IMR-90 (cell line): ENCODE measurements around the gene GSTA4. TPM values are rescaled to one million over a fixed set of nuclear protein-coding genes. Genes with fewer than 3 reads are reported as not detected.

Source experiments
- ATAC-seq: fragments of 200-7000 bp; cut with Tn5 transposase; 2 replicates; pipeline ENCODE4 v1.9.1; 2020; ENCODE audit warnings: low read depth, mild to moderate bottlenecking, moderate library complexity
- BruUV-seq: library from RNA; stranded (reverse); fragments of 400-500 nt; replicated peaks from 2 replicates; lab custom pipeline; 2021; lab: Mats Ljungman, UMichigan
- CTCF ChIA-PET: fragments of 300-600 bp; formaldehyde crosslinking; extraction: SDS; loops from one replicate; lab custom pipeline; 2021; ENCODE audit warnings: antibody characterized with exemption; lab: Yijun Ruan, JAX
- POLR2A ChIA-PET: fragments of 300-600 bp; sonication (Branson Sonifier 250); formaldehyde crosslinking; loops from one replicate; lab custom pipeline; 2022; ENCODE audit warnings: antibody characterized with exemption; ENCODE audit not compliant: unreplicated experiment; lab: Charles Lee
- DNase-seq: peaks from one replicate; pipeline ENCODE4 v3.0.0; 2013
- H2AFZ ChIP-seq: replicated peaks from 2 replicates; pipeline ENCODE3; 2013; ENCODE audit warnings: low read length, mild to moderate bottlenecking; ENCODE audit not compliant: poor library complexity
- H2AK5ac ChIP-seq: 2 replicates; pipeline ENCODE4 v1.6.1; 2013; ENCODE audit warnings: low read depth, low read length, inconsistent platforms
- H2AK9ac ChIP-seq: replicated peaks from 2 replicates; pipeline ENCODE3; 2013; ENCODE audit warnings: mild to moderate bottlenecking, low read depth, low read length, moderate library complexity; ENCODE audit not compliant: poor library complexity
- H2BK120ac ChIP-seq: 2 replicates; pipeline ENCODE4 v1.6.1; 2013; ENCODE audit warnings: low read depth, low read length, inconsistent platforms
- H2BK15ac ChIP-seq: 3 replicates; pipeline ENCODE4 v1.6.1; 2013; ENCODE audit warnings: low read depth, low read length, inconsistent platforms
- H2BK20ac ChIP-seq: 2 replicates; pipeline ENCODE4 v1.6.1; 2013; ENCODE audit warnings: low read depth, mild to moderate bottlenecking, inconsistent platforms, low read length, moderate library complexity
- H2BK5ac ChIP-seq: 2 replicates; pipeline ENCODE4 v1.6.1; 2013; ENCODE audit warnings: mild to moderate bottlenecking, low read depth, low read length, inconsistent platforms; ENCODE audit not compliant: poor library complexity, severe bottlenecking
- H3K14ac ChIP-seq: replicated peaks from 2 replicates; pipeline ENCODE4 v1.6.1; 2013; ENCODE audit warnings: low read depth, low read length, inconsistent platforms
- H3K18ac ChIP-seq: 2 replicates; pipeline ENCODE4 v1.6.1; 2013; ENCODE audit warnings: low read depth, low read length, control low read depth
- H3K23ac ChIP-seq: 2 replicates; pipeline ENCODE4 v1.6.1; 2013; ENCODE audit warnings: low read depth, low read length, inconsistent platforms
- H3K27ac ChIP-seq: 2 replicates; pipeline ENCODE4 v1.5.1; 2013; ENCODE audit warnings: mild to moderate bottlenecking, control low read depth, low read length; ENCODE audit not compliant: insufficient read depth
- H3K27me3 ChIP-seq: 2 replicates; pipeline ENCODE4 v1.6.1; 2013; ENCODE audit warnings: low read length; ENCODE audit not compliant: control insufficient read depth, insufficient read depth
- H3K36me3 ChIP-seq: 2 replicates; pipeline ENCODE4 v1.6.1; 2013; ENCODE audit warnings: low read length, mixed read lengths; ENCODE audit not compliant: control insufficient read depth, insufficient read depth
- H3K4ac ChIP-seq: 2 replicates; pipeline ENCODE4 v1.6.1; 2013; ENCODE audit warnings: low read depth, low read length, inconsistent platforms
- H3K4me1 ChIP-seq: 2 replicates; pipeline ENCODE4 v1.6.1; 2013; ENCODE audit warnings: low read length, mixed read lengths; ENCODE audit not compliant: control insufficient read depth, insufficient read depth
- H3K4me2 ChIP-seq: 2 replicates; pipeline ENCODE4 v1.6.1; 2013; ENCODE audit warnings: low read depth, mild to moderate bottlenecking, control low read depth, low read length, moderate library complexity
- H3K4me3 ChIP-seq: 2 replicates; pipeline ENCODE4 v1.5.1; 2013; ENCODE audit warnings: low read depth, mild to moderate bottlenecking, control low read depth, low read length, moderate library complexity; ENCODE audit not compliant: insufficient read depth
- H3K56ac ChIP-seq: 2 replicates; pipeline ENCODE4 v1.6.1; 2013; ENCODE audit warnings: low read length, inconsistent platforms; ENCODE audit not compliant: insufficient read depth; ENCODE audit errors: extremely low read depth
- H3K79me1 ChIP-seq, 2 experiments: 2 replicates each; pipeline ENCODE4 v1.6.1; 2013; ENCODE audit warnings: low read length in 2 of 2, inconsistent platforms in 1 of 2, low read depth in 1 of 2
- H3K9ac ChIP-seq: 2 replicates; pipeline ENCODE4 v1.6.1; 2013; ENCODE audit warnings: low read depth, low read length, control low read depth
- H3K9me1 ChIP-seq: 2 replicates; pipeline ENCODE4 v1.6.1; 2013; ENCODE audit warnings: low read length, inconsistent platforms; ENCODE audit not compliant: insufficient read depth
- H3K9me3 ChIP-seq: 2 replicates; pipeline ENCODE4 v1.6.1; 2013; ENCODE audit warnings: low read length; ENCODE audit not compliant: control insufficient read depth, insufficient read depth
- H4K20me1 ChIP-seq: 2 replicates; pipeline ENCODE4 v1.6.1; 2013; ENCODE audit warnings: low read length, inconsistent platforms; ENCODE audit not compliant: insufficient read depth
- H4K5ac ChIP-seq: 2 replicates; pipeline ENCODE4 v1.6.1; 2013; ENCODE audit warnings: mild to moderate bottlenecking, low read depth, low read length, control low read depth
- H4K8ac ChIP-seq, 2 experiments: 2 replicates each; pipeline ENCODE4 v1.6.1; 2013; ENCODE audit warnings: low read depth in 2 of 2, low read length in 2 of 2, control low read depth in 1 of 2, inconsistent platforms in 1 of 2
- H4K91ac ChIP-seq: 2 replicates; pipeline ENCODE4 v1.6.1; 2013; ENCODE audit warnings: low read depth, low read length, inconsistent platforms; ENCODE audit not compliant: insufficient read depth
- BHLHE40 ChIP-seq: fragments of 150-350 bp; IDR thresholded peaks from 2 replicates; pipeline ENCODE4 v1.6.1; 2016; ENCODE audit warnings: mild to moderate bottlenecking, low read depth, low read length
- MAZ ChIP-seq: IDR thresholded peaks from 2 replicates; pipeline ENCODE4 v1.6.1; 2012; ENCODE audit warnings: low read depth, mild to moderate bottlenecking, low read length, improper control_type of control experiment, moderate library complexity, borderline replicate concordance
- MXI1 ChIP-seq: IDR thresholded peaks from 2 replicates; pipeline ENCODE4 v1.6.1; 2012; ENCODE audit warnings: low read depth, mild to moderate bottlenecking, low read length, moderate library complexity, borderline replicate concordance
- POLR2A ChIP-seq: IDR thresholded peaks from 2 replicates; pipeline ENCODE4 v1.6.1; 2012; ENCODE audit warnings: mild to moderate bottlenecking, low read depth, low read length
- RAD21 ChIP-seq: IDR thresholded peaks from 2 replicates; pipeline ENCODE4 v1.6.1; 2012; ENCODE audit warnings: low read length, improper control_type of control experiment
- SMC3 ChIP-seq: fragments of 150-350 bp; IDR thresholded peaks from 2 replicates; pipeline ENCODE4 v1.6.1; 2016; ENCODE audit warnings: low read depth, mild to moderate bottlenecking, antibody characterized with exemption, low read length, moderate library complexity
- WGBS, 2 experiments: methylation state at CpG; one replicate each; pipeline versions ENCODE4 v1.1.5 to v1.1.7; 2013; ENCODE audit warnings: missing lambda C conversion rate in 2 of 2; ENCODE audit not compliant: insufficient read length in 1 of 2; ENCODE audit errors: extremely low coverage in 2 of 2; 5-methylcytosine and 5-hydroxymethylcytosine counted together
- dilution Hi-C: fragments of 300-500 bp; cut with HindIII; formaldehyde crosslinking; loops from one replicate; pipeline ENCODE4 v1.14.3; 2018; ENCODE audit warnings: low sequenced_read_pairs; ENCODE audit not compliant: unreplicated experiment
- in situ Hi-C: fragments of 300-500 bp; cut with MboI; formaldehyde crosslinking; loops from 3 replicates; pipeline ENCODE4 v1.14.3; 2019; ENCODE audit warnings: low sequenced_read_pairs, inconsistent platforms, mixed read lengths
- intact Hi-C: fragments of 100-400 bp; cut with micrococcal nuclease; formaldehyde crosslinking; loops from 2 replicates; pipeline ENCODE4 v1.10.0; 2022
- polyA plus RNA-seq, 3 experiments: library from polyadenylated mRNA; depleted of rRNA; stranded (reverse); fragments of >200 nt; gene quantifications; 2 replicates each; pipeline ENCODE4 v1.2.3, GENCODE V29; 2012; ENCODE audit warnings: low replicate concordance in 1 of 3
- total RNA-seq: library from RNA; depleted of rRNA; stranded (reverse); fragments of >200 nt; gene quantifications from 2 replicates; pipeline ENCODE4 v1.2.3, GENCODE V29; 2012
- TF ChIP-seq, protein P1 (sequence below): conservative IDR thresholded peaks from 2 replicates; pipeline ENCODE4 v1.5.1; 2012; ENCODE audit warnings: mild to moderate bottlenecking, low read depth, low read length, improper control_type of control experiment

Gene GSTA4
- total and polyA plus RNA-seq, 2 of the 4 experiments (the other 2 are of a cell fraction) = 26.9 to 35.6 TPM

DNA sequence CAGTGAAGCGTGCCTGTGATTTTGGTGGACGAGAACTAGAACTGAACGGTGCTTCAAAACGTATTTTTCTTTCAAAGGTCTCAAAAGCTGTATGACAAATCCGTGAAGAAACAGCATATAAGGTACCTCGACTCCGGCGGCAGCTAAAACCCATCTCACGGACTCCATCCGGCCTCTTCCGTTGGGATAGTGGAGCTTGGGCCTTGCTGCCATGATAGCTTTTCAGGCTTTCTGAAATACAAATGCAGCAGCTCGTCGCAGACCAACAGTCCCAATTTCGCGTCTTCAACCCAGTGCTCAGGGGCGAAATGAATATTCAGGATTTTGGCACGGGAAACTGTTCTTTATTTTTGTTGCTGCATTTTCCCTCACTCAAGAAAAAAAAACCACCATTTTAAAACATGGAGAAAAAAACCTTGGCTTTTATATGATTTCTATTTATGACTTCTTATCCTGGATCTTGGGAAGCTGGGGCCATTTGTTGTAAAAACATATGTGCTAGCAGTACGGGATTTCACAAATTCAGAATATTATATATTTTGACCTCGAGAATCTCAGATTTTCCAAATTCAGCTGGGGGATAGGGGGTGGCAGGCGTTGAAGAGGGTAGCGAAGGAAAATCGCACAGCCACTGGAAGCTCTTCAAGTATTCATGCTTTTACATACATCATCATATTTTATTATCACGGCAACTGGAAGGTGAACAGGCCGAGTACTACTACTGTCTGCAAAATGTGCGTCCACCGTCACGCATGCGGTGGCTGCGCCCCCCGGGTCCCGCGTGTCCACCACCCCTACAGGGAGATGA is 849 bp downstream of the GSTA4 start:
- peak overlapping the region; percentile 88 for H3K27ac ChIP-seq
- H3K56ac ChIP-seq = peak overlapping the region; percentile 91
- peaks cover 8% of the 10 kb centered on the region for H3K4me1 ChIP-seq
- BruUV-seq = no TSS peak
- H3K4me2 ChIP-seq = peak overlapping the region; percentile 77
- CTCF ChIA-PET = interaction anchor here (0.6 to 1.4 kb wide), 4 partner anchors 61 to 650 kb away, joined by 3 read pairs; no protein-coding TSS in a partner anchor
- peak overlapping the region; percentile 61 to 86 for H4K8ac ChIP-seq
- H3K36me3 ChIP-seq = peaks cover 2% of the 10 kb centered on the region; the same call in 1 of the 2 replicates
- peak overlapping the region; percentile 90 for H4K91ac ChIP-seq
- peak overlapping the region; percentile 81 for H3K14ac ChIP-seq
- peak overlapping the region; percentile 53; the same call in 1 of the 3 replicates for H2BK15ac ChIP-seq
- peak overlapping the region; percentile 91 for H3K9ac ChIP-seq
- in situ Hi-C loops = loop anchor here (5.0 kb wide), 1 partner anchor 587 kb away; no protein-coding TSS in a partner anchor
- peak overlapping the region; percentile 56 for H3K18ac ChIP-seq
- WGBS, 2 experiments = 3% methylated on average over 16 of the region's 32 CpGs; no CpG with 5 or more reads in 1 of the 2 experiments
- intact Hi-C loops = loop anchor here (2.0 to 5.0 kb wide), 3 partner anchors 177 to 583 kb away; no protein-coding TSS in a partner anchor
- H3K9me1 ChIP-seq = peaks cover 6% of the 10 kb centered on the region
- peak overlapping the region; percentile 90 for H2AK9ac ChIP-seq
- peak overlapping the region; percentile 50; the same call in 1 of the 2 replicates for H2AK5ac ChIP-seq
- peak overlapping the region; percentile 81 for H2BK5ac ChIP-seq
- H3K4me3 ChIP-seq = peak overlapping the region; percentile 58
- H4K5ac ChIP-seq = peak overlapping the region; percentile 70
- H3K23ac ChIP-seq = peak overlapping the region; percentile 68
- H2BK120ac ChIP-seq = peak overlapping the region; percentile 58
- H3K9me3 ChIP-seq = no peaks in the 10 kb centered on the region
- no peak for ATAC-seq
- peak overlapping the region; percentile 87 for H2AFZ ChIP-seq
- dilution Hi-C loops = no loop called here
- no peaks in the 10 kb centered on the region for H3K27me3 ChIP-seq
- H3K79me1 ChIP-seq = peaks cover 6 to 19% of the 10 kb centered on the region in 2 experiments; a peak in 2 of 4 replicates
- H3K4ac ChIP-seq = peak overlapping the region; percentile 86
- peak; percentile 51 for DNase-seq
- H4K20me1 ChIP-seq = no peaks in the 10 kb centered on the region
- POLR2A ChIA-PET = interaction anchor here (0.7 kb wide), 1 partner anchor 312 kb away, joined by 5 read pairs; no protein-coding TSS in a partner anchor
- TF ChIP-seq MXI1 = 0 out of 2 replicates have a peak, but pooled peaks have one; percentile 18
- TF ChIP-seq, protein P1, sequence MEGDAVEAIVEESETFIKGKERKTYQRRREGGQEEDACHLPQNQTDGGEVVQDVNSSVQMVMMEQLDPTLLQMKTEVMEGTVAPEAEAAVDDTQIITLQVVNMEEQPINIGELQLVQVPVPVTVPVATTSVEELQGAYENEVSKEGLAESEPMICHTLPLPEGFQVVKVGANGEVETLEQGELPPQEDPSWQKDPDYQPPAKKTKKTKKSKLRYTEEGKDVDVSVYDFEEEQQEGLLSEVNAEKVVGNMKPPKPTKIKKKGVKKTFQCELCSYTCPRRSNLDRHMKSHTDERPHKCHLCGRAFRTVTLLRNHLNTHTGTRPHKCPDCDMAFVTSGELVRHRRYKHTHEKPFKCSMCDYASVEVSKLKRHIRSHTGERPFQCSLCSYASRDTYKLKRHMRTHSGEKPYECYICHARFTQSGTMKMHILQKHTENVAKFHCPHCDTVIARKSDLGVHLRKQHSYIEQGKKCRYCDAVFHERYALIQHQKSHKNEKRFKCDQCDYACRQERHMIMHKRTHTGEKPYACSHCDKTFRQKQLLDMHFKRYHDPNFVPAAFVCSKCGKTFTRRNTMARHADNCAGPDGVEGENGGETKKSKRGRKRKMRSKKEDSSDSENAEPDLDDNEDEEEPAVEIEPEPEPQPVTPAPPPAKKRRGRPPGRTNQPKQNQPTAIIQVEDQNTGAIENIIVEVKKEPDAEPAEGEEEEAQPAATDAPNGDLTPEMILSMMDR = no peak
- TF ChIP-seq SMC3 = no peak
- TF ChIP-seq MAZ = no peak
- no peak for TF ChIP-seq BHLHE40
- no peak for TF ChIP-seq RAD21
- TF ChIP-seq POLR2A = no peak
- H2BK20ac ChIP-seq = peak overlapping the region; percentile 5
